Loucy (cell line): ENCODE data around the gene UHMK1.

Experiments used
- CTCF ChIP-seq: fragments of 200-600 bp; sonication (generic); conservative IDR thresholded peaks from 2 replicates; pipeline ENCODE4 v1.5.1; 2014; ENCODE audit warnings: mild to moderate bottlenecking, antibody characterized with exemption, low read length
- EZH2phosphoT487 ChIP-seq: fragments of 200-600 bp; IDR thresholded peaks from 2 replicates; pipeline ENCODE4 v1.6.1; 2018; ENCODE audit warnings: antibody characterized with exemption, mild to moderate bottlenecking, moderate library complexity, borderline replicate concordance

- TF ChIP-seq CTCF (no peak), EZH2phosphoT487 (no peak)
Measured at GRCh38 chr1:162536511-162536910, 38.9 kb downstream of the UHMK1 start.
